ENCODE data around the gene PARP6. TPM values are rescaled to one million over a fixed set of nuclear protein-coding genes. Genes with fewer than 3 reads are reported as not detected.

The PARP6 gene
- polyA plus RNA-seq, 1 donor from 2014 or later = 218 TPM

DNA sequence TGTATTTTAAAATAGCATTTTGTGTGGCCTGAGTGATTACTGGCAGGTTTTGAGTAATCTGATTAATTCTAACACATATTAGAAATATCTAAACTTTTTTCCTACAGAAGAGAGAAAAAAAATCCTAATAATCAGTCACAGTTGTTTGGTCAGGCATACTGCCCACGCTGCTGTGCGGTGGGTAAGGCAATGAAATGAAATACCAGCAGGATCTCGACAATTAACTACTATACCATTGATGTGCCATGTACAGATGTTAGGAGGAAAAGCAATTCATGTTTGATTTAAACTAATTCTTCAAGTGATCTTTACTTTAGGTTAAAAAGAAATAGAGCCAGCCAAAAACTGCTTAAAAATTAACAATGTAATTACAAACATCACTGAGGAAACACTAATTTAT is 79.9 kb downstream of the PARP6 start:
- no peaks in the 10 kb centered on the region for H3K9me2 ChIP-seq (ENCODE audit: insufficient read depth, low read length)
- no peaks in the 10 kb centered on the region for H3K79me2 ChIP-seq (replicated peaks; ENCODE audit: insufficient read depth, low read length)

More for the DNA sequence above, 79.9 kb downstream of the PARP6 start:
- no peaks in the 10 kb centered on the region for H3F3A ChIP-seq (ENCODE audit: insufficient read depth, low read length, poor library complexity, severe bottlenecking)
- H2AFZ ChIP-seq (ENCODE audit: low read depth, low read length) = no peak overlapping the region
- no peak overlapping the region for H3K27ac ChIP-seq (ENCODE audit: low read length)
- H3K9me3 ChIP-seq (ENCODE audit: low read length) = no peaks in the 10 kb centered on the region
- H3K4me2 ChIP-seq (ENCODE audit: low read length) = no peak overlapping the region
- H3K9ac ChIP-seq (ENCODE audit: low read length) = no peak overlapping the region
- no peaks in the 10 kb centered on the region for H4K20me1 ChIP-seq (ENCODE audit: insufficient read depth)
- no peaks in the 10 kb centered on the region for H3K36me3 ChIP-seq (ENCODE audit: insufficient read depth, low read length)
- TF ChIP-seq MXI1 (conservative IDR thresholded peaks at IDR 0.05; ENCODE audit: poor library complexity, severe bottlenecking) (no peak), EZH2 (IDR thresholded peaks at IDR 0.05; ENCODE audit: borderline replicate concordance, insufficient read depth, low read length, poor library complexity, severe bottlenecking) (no peak), SMC3 (conservative IDR thresholded peaks at IDR 0.05; ENCODE audit: poor library complexity) (no peak), TAF1 (IDR thresholded peaks at IDR 0.05; ENCODE audit: low read depth) (no peak), RAD21 (conservative IDR thresholded peaks at IDR 0.05) (no peak), POLR2AphosphoS5 (IDR thresholded peaks at IDR 0.05) (no peak), EP300 (conservative IDR thresholded peaks at IDR 0.05; ENCODE audit: poor library complexity, severe bottlenecking) (no peak)
- TF ChIP-seq, protein P1, sequence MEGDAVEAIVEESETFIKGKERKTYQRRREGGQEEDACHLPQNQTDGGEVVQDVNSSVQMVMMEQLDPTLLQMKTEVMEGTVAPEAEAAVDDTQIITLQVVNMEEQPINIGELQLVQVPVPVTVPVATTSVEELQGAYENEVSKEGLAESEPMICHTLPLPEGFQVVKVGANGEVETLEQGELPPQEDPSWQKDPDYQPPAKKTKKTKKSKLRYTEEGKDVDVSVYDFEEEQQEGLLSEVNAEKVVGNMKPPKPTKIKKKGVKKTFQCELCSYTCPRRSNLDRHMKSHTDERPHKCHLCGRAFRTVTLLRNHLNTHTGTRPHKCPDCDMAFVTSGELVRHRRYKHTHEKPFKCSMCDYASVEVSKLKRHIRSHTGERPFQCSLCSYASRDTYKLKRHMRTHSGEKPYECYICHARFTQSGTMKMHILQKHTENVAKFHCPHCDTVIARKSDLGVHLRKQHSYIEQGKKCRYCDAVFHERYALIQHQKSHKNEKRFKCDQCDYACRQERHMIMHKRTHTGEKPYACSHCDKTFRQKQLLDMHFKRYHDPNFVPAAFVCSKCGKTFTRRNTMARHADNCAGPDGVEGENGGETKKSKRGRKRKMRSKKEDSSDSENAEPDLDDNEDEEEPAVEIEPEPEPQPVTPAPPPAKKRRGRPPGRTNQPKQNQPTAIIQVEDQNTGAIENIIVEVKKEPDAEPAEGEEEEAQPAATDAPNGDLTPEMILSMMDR (IDR thresholded peaks at IDR 0.05; ENCODE audit: poor library complexity, severe bottlenecking) = no peak
- H3K27me3 ChIP-seq (ENCODE audit: insufficient read depth, low read depth, low read length) = peaks cover 19% of the 10 kb centered on the region
- H3K4me3 ChIP-seq (ENCODE audit: low read length) = no peak overlapping the region

Other genes starting within 250 kb of the PARP6 start
- gene MYO9A, start 154.4 kb downstream of the PARP6 start, polyA plus RNA-seq = 20.7 and 22.7 TPM in 2 replicates
- gene SENP8, start 154.2 kb downstream of the PARP6 start, polyA plus RNA-seq = 3.2 and 7.4 TPM in 2 replicates
- 1.9 and 3.2 TPM in 2 replicates for gene GRAMD2A, start 74.8 kb downstream of the PARP6 start, polyA plus RNA-seq
- gene PKM, start 41.4 kb downstream of the PARP6 start, polyA plus RNA-seq = 361 and 383 TPM in 2 replicates
- 68.6 and 90.1 TPM in 2 replicates for gene CELF6, start 47.6 kb upstream of the PARP6 start, polyA plus RNA-seq
- gene HEXA, start 103.5 kb upstream of the PARP6 start, polyA plus RNA-seq = 105 TPM in 2 replicates
- gene TMEM202, start 125.8 kb upstream of the PARP6 start, polyA plus RNA-seq = not detected in 2 replicates
- 72.1 and 76.7 TPM in 2 replicates for gene ARIH1, start 201.8 kb upstream of the PARP6 start, polyA plus RNA-seq

All from neural cell (in vitro differentiated cells).